Liver (tissue), 3 donors: ENCODE measurements around the gene GPT2.

Experiments
- ATF3 ChIP-seq: IDR thresholded peaks from 2 replicates; pipeline ENCODE4 v1.6.1; 2016; ENCODE audit warnings: antibody characterized with exemption
- REST ChIP-seq: IDR thresholded peaks from 2 replicates; pipeline ENCODE4 v1.6.1; 2016; ENCODE audit warnings: antibody characterized with exemption, mild to moderate bottlenecking
- TAF1 ChIP-seq: conservative IDR thresholded peaks from 2 replicates; pipeline ENCODE4 v1.6.1; 2016; ENCODE audit warnings: antibody characterized with exemption, mild to moderate bottlenecking
- TF ChIP-seq, protein P1 (sequence below): fragments of 150-350 bp; IDR thresholded peaks from 2 replicates; pipeline ENCODE4 v1.5.1; 2017; ENCODE audit warnings: improper control_type of control experiment, low read depth, low read length; ENCODE audit not compliant: missing input control
- donor health status: healthy.
- donor health status: healthy.

- TF ChIP-seq, protein P1, sequence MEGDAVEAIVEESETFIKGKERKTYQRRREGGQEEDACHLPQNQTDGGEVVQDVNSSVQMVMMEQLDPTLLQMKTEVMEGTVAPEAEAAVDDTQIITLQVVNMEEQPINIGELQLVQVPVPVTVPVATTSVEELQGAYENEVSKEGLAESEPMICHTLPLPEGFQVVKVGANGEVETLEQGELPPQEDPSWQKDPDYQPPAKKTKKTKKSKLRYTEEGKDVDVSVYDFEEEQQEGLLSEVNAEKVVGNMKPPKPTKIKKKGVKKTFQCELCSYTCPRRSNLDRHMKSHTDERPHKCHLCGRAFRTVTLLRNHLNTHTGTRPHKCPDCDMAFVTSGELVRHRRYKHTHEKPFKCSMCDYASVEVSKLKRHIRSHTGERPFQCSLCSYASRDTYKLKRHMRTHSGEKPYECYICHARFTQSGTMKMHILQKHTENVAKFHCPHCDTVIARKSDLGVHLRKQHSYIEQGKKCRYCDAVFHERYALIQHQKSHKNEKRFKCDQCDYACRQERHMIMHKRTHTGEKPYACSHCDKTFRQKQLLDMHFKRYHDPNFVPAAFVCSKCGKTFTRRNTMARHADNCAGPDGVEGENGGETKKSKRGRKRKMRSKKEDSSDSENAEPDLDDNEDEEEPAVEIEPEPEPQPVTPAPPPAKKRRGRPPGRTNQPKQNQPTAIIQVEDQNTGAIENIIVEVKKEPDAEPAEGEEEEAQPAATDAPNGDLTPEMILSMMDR, result no peak
- TF ChIP-seq REST (no peak), TAF1 (no peak), ATF3 (no peak)
Measured at GRCh38 chr16:46924402-46924801, 40.2 kb downstream of the GPT2 start.
